Hippocampal formation (tissue), 2 donors: ENCODE measurements around the gene RELA.
"Not testable (repeated sequence)": the region's sequence is repeated elsewhere in the genome, so short reads cannot be mapped to it uniquely, and the experiment has no call there.

ENCODE experiments used
- DNase-seq, 2 donors: peaks; one replicate each; lab custom pipeline; 2025; lab: John Stamatoyannopoulos, UW

Gene RELA

DNA sequence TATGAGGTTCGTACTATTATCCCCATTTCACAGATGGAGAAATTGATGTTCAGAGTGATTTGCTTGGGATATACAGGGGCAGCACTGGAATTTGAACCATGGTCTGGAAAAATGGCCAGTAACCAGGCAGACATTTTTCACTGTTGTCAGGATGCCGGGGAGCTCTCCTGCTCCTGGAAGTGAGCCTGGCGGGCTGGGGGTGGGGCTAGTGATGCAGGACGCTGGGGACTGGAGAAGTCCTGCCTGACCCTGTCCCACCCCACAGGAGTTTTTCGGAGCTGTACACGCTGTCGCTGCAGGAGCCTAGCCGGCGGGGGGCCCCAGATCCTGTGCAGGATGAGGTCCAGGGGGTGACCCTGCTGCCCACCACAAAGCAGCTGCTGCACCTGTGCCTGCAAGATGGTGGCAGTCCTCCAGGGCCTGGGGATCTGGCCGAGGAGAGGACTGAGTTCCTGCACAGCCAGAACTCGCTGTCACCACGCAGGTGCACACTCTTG, 13.7 kb downstream of the RELA start:
- no peak for DNase-seq

GRCh38 chr11:65646958-65647701, 15.6 kb downstream of the RELA start:
- peak in 1 of 2 donors; percentile 51 for DNase-seq

DNA sequence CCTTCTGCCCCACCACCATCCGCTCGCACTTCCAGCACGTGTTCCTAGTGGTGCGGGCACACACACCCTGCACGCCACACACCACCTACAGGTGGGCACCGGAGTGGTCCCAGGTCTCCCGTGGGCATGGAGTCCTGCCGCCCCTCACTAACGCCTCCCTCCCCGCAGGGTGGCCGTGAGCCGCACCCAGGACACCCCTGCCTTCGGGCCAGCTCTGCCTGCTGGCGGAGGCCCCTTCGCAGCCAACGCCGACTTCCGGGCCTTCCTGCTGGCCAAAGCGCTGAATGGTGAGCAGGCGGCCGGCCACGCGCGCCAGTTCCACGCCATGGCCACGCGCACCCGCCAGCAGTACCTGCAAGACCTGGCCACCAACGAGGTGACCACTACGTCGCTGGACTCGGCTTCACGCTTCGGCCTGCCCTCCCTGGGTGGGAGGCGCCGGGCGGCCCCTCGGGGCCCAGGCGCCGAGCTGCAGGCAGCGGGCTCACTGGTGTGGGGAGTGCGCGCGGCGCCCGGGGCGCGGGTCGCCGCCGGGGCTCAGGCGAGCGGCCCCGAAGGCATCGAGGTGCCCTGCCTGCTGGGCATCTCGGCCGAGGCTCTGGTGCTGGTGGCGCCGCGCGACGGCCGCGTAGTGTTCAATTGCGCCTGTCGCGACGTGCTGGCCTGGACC, 16.3 kb downstream of the RELA start:
- no peak for DNase-seq

DNA sequence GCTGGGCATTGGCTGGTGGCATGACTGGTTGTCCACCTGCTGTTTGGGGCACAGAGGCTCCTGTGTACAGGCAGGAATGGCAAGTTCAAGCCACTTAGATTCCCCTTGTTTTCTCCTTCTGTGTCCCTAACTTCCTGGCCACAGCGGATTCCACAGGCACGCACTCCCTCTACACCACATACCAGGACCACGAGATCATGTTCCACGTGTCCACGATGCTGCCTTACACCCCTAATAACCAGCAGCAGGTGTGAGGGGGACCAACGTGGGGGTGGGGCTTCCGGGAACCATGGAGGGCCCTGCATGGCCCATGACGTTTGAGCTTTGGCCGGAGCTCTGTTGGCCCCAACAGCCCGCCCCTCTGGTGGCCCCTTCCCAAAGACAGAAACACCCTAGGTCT, 17.0 kb downstream of the RELA start:
- DNase-seq = no peak

DNA sequence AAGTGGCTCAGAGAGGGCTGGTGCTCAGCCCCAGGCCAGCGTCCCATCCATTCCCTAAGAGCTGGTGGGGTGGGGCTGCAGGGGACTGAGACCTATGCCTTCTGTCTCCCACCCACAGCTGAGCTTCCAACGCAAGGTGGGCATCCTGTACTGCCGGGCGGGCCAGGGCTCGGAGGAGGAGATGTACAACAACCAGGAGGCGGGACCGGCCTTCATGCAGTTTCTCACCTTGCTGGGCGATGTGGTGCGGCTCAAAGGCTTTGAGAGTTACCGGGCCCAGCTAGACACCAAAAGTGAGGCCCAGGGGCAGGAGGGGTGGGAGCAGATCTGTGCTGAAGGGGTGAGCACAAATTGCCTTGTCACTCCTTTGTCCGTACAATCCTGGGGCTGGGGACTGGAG, 17.9 kb downstream of the RELA start:
- no peak for DNase-seq

GRCh38 chr11:65643971-65644370, 18.7 kb downstream of the RELA start:
- DNase-seq = no peak

DNA sequence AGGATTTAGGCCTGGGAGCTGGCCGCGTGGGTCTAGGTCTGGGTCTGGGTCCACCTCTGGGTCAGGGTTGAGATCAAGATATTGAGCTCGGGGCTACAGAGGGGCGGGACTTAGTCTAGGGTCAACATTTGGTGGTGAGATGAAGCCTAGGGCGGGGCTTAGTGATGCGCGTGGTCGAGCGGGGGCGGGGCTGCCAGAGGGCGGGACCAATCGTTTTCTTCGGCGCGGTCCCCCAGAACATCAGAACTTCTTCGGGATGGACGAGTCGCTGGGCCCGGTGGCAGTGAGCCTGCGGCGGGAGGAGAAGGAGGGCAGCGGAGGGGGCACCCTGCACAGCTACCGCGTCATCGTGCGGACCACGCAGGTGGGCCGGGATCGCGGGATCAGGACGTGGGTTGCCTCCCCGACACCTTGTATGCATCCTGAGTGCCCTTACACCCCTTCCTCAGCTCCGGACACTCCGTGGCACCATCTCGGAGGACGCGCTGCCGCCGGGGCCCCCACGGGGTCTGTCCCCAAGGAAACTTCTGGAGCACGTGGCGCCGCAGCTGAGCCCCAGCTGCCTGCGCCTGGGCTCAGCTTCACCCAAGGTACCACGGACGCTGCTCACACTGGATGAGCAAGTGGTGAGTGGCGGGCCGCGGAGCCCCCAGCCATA, 20.6 kb downstream of the RELA start:
- no peak for DNase-seq

DNA sequence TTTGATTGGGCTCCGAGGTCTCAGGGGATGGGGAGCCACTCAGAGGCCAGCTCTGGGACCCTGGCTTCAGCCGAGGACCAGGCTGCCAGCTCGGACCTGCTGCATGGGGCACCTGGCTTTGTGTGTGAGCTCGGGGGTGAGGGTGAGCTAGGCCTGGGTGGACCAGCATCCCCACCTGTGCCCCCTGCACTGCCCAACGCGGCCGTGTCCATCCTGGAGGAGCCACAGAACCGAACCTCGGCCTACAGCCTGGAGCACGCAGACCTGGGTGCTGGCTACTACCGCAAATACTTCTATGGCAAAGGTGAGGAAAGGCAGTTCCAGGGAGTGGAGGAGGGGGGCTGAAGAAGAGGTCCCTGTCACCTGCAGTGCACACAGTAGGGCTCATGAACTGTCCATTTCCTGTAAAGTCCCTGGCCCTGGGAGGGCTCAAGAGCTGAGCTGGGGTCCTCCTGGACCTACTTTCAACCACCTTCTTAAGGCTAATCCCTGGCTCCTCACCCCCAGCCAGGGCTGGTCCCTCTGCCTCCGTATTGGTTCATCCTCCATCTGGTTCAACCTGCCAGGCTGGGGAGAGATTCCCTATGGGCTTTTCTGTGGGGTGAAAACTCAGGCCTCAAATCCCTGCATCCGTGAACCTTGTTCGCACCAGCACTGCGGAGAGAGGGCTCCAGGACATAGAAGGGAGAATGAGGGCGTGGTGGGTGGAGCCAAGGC, 21.3 kb downstream of the RELA start:
- DNase-seq = no peak

DNA sequence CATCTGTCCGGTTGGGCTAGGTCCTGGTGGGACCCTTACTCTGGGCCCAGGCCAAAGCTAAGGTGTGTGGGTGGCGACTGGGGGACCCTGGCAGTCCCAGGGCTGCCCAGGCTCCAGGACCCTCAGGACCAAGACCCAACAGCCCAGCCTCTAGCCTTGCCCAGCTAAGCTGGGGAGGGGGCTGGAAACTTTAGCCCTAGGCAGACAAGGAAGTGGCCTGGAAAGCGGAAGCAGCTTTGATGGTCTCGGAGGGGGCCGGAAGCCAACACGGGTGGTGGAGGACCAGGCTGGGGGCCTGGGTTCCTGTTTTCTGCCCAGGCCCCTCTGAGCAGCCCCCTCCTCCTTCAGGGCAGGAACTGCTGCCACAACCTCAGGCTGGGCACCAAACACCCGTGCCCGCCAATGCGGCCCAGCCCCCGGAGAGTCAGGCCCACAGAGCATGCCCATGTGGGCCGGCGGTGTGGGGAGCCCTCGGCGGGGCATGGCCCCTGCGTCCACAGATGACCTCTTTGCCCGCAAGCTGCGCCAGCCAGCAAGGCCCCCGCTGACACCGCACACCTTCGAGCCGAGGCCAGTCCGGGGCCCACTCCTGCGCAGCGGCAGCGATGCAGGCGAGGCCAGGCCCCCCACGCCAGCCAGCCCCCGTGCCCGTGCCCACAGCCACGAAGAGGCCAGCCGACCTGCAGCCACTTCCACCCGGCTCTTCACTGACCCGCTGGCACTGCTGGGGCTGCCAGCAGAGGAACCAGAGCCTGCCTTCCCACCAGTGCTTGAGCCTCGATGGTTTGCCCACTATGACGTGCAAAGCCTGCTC, 22.0 kb downstream of the RELA start:
- DNase-seq = peak; percentile 6 to 57

DNA sequence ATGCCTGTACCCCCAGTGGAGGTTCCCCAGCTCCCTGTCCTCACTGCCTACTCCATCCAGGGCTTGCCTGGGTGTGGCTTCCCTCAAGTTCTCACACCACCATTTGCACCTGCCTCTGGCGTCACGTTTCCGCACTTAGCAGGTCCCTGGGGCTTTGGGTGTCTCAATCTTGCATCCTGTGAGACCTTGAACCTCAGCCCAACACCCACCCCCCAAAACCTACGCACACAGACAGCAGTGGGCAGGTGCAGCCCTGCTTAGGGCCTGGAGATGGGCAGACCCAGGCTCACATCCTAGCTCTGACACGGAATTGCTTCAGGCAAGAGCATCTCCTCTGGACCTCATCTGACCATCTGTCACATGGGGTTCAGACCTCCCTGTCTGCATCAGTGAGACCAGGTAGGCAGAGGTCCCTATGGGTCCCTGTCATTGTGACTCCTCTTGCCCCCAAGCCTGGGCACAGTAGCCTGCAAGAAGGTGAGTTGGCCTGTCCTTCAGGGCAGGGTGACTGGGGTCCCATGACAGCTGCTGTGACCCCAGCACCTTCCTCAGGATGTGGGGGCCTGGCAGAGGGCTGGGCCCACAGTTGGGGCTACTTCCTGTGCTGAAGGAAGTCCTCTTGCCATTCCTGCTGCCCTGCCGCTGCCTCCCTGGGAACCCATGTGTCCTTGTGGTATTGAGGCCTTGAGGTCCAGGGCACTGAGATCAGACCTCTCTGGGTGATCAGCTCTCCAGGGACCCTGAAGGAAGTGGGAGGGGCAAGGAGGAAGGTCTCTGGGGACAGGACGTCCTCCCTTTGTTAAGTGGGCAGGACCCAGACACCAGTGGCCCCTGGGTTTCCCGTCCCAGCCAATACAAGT, 22.9 kb downstream of the RELA start:
- peak in 1 of 2 donors; percentile 57 for DNase-seq

- DNase-seq = not testable (repeated sequence)
Observed at GRCh38 chr11:65639228-65639597, 23.5 kb downstream of the RELA start.

- DNase-seq = peak; percentile 46 to 59
Observed at GRCh38 chr11:65637794-65638419, 24.8 kb downstream of the RELA start, which contains the start of gene SIPA1. Gene SIPA1 (plus strand): TSS chr11:65638101. CDS start chr11:65640922, 2,821 bp downstream.

- no peak for DNase-seq
Observed at GRCh38 chr11:65637032-65637557, 25.6 kb downstream of the RELA start.

DNA sequence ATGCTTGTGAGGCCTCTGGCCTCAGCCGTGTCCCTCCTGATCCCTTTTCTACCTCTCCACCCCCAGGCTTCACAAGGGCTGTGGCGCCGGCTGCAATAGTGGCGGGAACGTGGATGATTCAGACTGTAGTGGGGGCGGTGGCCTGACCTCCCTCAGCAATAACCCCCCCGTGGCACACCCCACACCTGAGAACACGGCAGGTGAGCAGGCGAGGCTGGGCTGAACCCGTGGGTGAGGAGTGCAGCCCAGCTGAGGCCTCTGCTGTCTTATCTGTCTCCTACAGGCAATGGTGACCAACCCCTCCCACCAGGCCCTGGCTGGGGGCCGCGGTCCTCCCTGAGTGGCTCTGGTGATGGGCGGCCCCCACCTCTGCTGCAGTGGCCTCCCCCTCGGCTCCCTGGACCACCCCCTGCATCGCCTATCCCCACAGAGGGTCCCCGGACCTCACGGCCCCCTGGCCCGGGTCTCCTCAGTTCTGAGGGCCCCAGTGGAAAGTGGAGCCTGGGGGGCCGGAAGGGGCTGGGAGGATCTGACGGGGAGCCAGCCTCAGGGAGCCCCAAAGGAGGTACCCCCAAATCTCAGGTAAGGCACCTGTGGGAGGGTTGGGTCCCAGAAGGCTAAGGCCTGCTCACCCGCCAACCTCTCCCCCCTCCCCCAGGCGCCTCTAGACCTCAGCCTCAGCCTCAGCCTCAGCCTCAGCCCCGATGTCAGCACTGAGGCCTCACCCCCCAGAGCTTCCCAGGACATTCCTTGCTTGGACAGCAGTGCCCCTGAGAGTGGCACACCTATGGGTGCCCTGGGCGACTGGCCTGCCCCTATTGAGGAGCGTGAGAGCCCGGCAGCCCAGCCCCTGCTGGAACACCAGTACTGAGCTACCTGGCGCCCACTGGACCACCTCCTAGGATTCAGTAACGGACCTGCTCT, 26.3 kb downstream of the RELA start:
- DNase-seq = no peak

DNA sequence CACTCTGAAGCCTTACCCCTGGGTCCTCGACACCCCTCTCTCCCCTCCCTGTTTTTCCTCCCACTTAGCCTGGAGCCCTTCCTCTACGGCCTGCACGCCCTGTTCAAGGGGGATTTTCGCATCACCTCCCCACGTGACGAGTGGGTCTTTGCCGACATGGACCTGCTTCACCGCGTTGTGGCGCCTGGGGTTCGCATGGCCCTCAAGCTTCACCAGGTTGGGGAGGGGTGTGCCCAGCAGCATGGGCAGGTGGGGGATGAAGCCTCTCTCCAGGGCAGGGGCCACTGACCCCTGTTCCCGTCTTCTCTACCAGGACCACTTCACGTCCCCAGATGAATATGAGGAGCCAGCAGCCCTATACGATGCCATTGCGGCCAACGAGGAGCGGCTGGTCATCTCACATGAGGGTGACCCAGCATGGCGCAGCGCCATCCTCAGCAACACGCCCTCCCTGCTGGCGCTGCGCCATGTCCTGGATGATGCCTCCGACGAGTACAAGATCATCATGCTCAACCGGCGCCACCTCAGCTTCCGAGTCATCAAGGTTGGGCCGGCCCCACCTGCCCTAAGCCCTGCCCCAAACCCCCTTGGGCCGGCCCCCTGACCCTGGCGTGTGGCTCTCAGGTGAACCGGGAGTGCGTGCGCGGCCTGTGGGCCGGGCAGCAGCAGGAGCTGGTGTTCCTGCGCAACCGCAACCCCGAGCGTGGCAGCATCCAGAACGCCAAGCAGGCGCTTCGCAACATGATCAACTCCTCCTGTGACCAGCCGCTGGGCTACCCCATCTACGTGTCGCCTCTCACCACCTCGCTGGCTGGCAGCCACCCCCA, 27.6 kb downstream of the RELA start:
- no peak for DNase-seq

- DNase-seq = no peak
Observed at GRCh38 chr11:65634440-65634839, 28.3 kb downstream of the RELA start.

DNA sequence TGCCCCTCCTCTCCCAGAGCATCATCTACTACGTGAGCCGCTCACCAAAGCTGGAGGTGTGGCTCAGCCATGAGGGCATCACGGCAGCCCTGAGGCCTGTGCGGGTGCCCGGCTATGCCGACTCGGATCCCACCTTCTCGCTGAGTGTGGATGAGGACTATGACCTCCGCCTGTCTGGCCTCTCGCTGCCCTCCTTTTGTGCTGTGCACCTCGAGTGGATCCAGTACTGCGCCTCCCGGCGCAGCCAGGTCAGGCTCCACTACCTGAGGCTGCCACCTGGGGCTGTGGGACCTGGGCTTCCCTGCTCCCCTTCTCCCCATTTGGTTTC, 28.6 kb downstream of the RELA start:
- DNase-seq = no peak
